PC-9 (cell line): Measurements from ENCODE around the gene MAGI3. TPM values are rescaled to one million over a fixed set of nuclear protein-coding genes. Genes with fewer than 3 reads are reported as not detected.

Source experiments
- BruUV-seq: library from RNA; stranded (reverse); fragments of 400-500 nt; replicated peaks from 2 replicates; lab custom pipeline; 2021; lab: Mats Ljungman, UMichigan
- CTCF ChIA-PET: fragments of 300-600 bp; sonication (Branson Sonifier 250); formaldehyde crosslinking; loops from one replicate; lab custom pipeline; 2022; ENCODE audit warnings: antibody characterized with exemption; lab: Charles Lee
- POLR2A ChIA-PET: fragments of 300-600 bp; sonication (Branson Sonifier 250); formaldehyde crosslinking; loops from one replicate; lab custom pipeline; 2022; ENCODE audit warnings: antibody characterized with exemption; ENCODE audit not compliant: unreplicated experiment; lab: Charles Lee
- DNase-seq, 2 experiments: peaks; one replicate each; pipeline versions ENCODE4 v3.0.0 to v3.0.0-alpha.2; 2015 to 2022; ENCODE audit warnings: mixed read lengths in 1 of 2
- H2AFZ ChIP-seq: fragments of 200-600 bp; sonication (generic); 2 replicates; pipeline ENCODE4 v1.8.1; 2017; ENCODE audit warnings: antibody characterized with exemption
- H3F3A ChIP-seq: fragments of 200-600 bp; sonication (generic); 2 replicates; pipeline ENCODE4 v1.8.1; 2017; ENCODE audit warnings: antibody characterized with exemption, mild to moderate bottlenecking, low read depth; ENCODE audit not compliant: insufficient read depth
- H3K27ac ChIP-seq: fragments of 200-600 bp; sonication (generic); 2 replicates; pipeline ENCODE4 v1.6.1; 2016; ENCODE audit warnings: mixed run types
- H3K27me3 ChIP-seq: fragments of 200-600 bp; sonication (generic); 2 replicates; pipeline ENCODE4 v1.6.1; 2016; ENCODE audit warnings: low read depth, mixed run types; ENCODE audit not compliant: insufficient read depth
- H3K36me3 ChIP-seq: fragments of 200-600 bp; sonication (generic); 2 replicates; pipeline ENCODE4 v1.6.1; 2016; ENCODE audit warnings: low read depth, mixed run types
- H3K4me1 ChIP-seq: fragments of 200-600 bp; sonication (generic); replicated peaks from 2 replicates; pipeline ENCODE4 v1.6.1; 2016; ENCODE audit warnings: mixed run types; ENCODE audit not compliant: insufficient read depth
- H3K4me2 ChIP-seq: fragments of 200-600 bp; sonication (generic); 2 replicates; pipeline ENCODE4 v1.6.1; 2017; ENCODE audit warnings: mixed run types
- H3K4me3 ChIP-seq: fragments of 200-600 bp; sonication (generic); 2 replicates; pipeline ENCODE4 v1.6.1; 2016; ENCODE audit warnings: mixed run types
- H3K79me2 ChIP-seq: fragments of 200-600 bp; sonication (generic); 2 replicates; pipeline ENCODE4 v1.6.1; 2017; ENCODE audit warnings: low read depth, mixed run types
- H3K9me2 ChIP-seq: fragments of 200-600 bp; sonication (generic); 2 replicates; pipeline ENCODE4 v1.8.1; 2017; ENCODE audit warnings: mild to moderate bottlenecking; ENCODE audit not compliant: insufficient read depth
- H3K9me3 ChIP-seq: fragments of 200-600 bp; sonication (generic); 2 replicates; pipeline ENCODE4 v1.8.1; 2016; ENCODE audit warnings: low read depth; ENCODE audit not compliant: insufficient read depth
- H4K20me1 ChIP-seq: fragments of 200-600 bp; sonication (generic); 2 replicates; pipeline ENCODE4 v1.8.1; 2017; ENCODE audit not compliant: insufficient read depth
- EZH2 ChIP-seq: fragments of 200-600 bp; sonication (generic); IDR thresholded peaks from 2 replicates; pipeline ENCODE4 v1.8.0; 2017; ENCODE audit warnings: antibody characterized with exemption, low read depth
- intact Hi-C: fragments of 100-400 bp; cut with micrococcal nuclease; formaldehyde crosslinking; loops from one replicate; pipeline ENCODE4 v1.10.0; 2022; ENCODE audit not compliant: unreplicated experiment
- total RNA-seq: library from RNA; stranded (reverse); gene quantifications from 2 replicates; pipeline ENCODE4 v1.2.3, GENCODE V29; 2021
- TF ChIP-seq, protein P1 (sequence below): fragments of 200-600 bp; sonication (generic); conservative IDR thresholded peaks from 2 replicates; pipeline ENCODE4 v1.6.1; 2017; ENCODE audit warnings: mixed run types, antibody characterized with exemption, mild to moderate bottlenecking, moderate library complexity

Gene MAGI3
- total RNA-seq, 1 experiment from 2014 or later, result 17.3 TPM

DNA sequence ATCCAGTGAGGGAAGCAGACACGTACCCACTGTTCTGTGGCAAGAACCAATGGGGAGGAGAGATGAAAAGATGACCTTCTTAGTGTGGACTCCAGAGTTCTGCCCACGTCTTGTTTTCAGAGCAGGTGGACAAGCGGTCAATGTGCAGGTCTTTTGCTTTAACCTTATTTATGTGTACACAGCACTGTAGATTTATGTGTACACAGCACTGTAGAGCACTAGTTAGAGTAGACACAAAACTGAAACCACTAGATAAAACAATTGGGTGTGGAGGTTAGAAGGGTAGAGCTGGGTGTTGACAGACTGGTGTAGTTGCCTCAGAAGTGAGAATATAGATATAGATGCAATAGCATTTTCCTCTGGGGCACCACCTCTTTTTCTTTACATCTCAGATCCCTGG is 150.0 kb downstream of the MAGI3 start:
- DNase-seq, result peak in 1 of 2 experiments; percentile 22
- Histone ChIP-seq H3K9me3 (no peaks in the 10 kb centered on the region), H3K27ac (no peak overlapping the region), H3F3A (no peaks in the 10 kb centered on the region), H4K20me1 (no peaks in the 10 kb centered on the region), H3K27me3 (no peaks in the 10 kb centered on the region), H2AFZ (no peak overlapping the region), H3K4me1 (no peaks in the 10 kb centered on the region), H3K36me3 (0 out of 2 replicates have a peak, but pooled peaks cover 3% of the 10 kb centered on the region), H3K4me3 (no peak overlapping the region), H3K79me2 (no peaks in the 10 kb centered on the region; the same call in 1 of the 2 replicates), H3K4me2 (no peak overlapping the region), H3K9me2 (no peaks in the 10 kb centered on the region)
- BruUV-seq, result no TSS peak
- CTCF ChIA-PET, result no interaction called here
- TF ChIP-seq EZH2, result no peak
- TF ChIP-seq, protein P1, sequence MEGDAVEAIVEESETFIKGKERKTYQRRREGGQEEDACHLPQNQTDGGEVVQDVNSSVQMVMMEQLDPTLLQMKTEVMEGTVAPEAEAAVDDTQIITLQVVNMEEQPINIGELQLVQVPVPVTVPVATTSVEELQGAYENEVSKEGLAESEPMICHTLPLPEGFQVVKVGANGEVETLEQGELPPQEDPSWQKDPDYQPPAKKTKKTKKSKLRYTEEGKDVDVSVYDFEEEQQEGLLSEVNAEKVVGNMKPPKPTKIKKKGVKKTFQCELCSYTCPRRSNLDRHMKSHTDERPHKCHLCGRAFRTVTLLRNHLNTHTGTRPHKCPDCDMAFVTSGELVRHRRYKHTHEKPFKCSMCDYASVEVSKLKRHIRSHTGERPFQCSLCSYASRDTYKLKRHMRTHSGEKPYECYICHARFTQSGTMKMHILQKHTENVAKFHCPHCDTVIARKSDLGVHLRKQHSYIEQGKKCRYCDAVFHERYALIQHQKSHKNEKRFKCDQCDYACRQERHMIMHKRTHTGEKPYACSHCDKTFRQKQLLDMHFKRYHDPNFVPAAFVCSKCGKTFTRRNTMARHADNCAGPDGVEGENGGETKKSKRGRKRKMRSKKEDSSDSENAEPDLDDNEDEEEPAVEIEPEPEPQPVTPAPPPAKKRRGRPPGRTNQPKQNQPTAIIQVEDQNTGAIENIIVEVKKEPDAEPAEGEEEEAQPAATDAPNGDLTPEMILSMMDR, result no peak
- POLR2A ChIA-PET, result no interaction called here
- intact Hi-C loops, result no loop called here

DNA sequence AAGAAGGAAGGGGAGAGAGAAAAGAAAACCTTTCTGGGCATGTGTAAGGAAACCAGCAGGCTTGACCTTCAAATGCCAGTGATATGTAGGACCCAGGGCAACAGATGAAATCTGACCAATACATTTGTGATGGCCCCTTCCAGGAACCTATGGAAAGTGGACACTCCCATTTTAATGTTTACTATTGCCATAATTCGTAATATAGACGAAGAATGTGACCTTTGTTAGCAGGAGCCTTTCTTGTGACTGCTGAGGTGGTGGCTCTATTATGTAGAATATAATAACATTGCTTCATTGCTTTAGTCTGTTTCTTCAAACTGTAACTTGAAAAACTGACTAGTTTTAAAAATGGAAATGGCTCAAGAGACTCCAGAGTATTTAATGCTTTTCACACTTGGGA is 150.8 kb downstream of the MAGI3 start:
- no peaks in the 10 kb centered on the region for H4K20me1 ChIP-seq
- H3K4me1 ChIP-seq, result no peaks in the 10 kb centered on the region
- H3F3A ChIP-seq, result no peaks in the 10 kb centered on the region
- no peaks in the 10 kb centered on the region for H3K27me3 ChIP-seq
- H2AFZ ChIP-seq, result no peak overlapping the region
- H3K79me2 ChIP-seq, result no peaks in the 10 kb centered on the region; the same call in 1 of the 2 replicates
- H3K36me3 ChIP-seq, result 0 out of 2 replicates have a peak, but pooled peaks cover 3% of the 10 kb centered on the region
- H3K4me3 ChIP-seq, result no peak overlapping the region
- H3K4me2 ChIP-seq, result no peak overlapping the region
- BruUV-seq, result no TSS peak
- TF ChIP-seq, protein P1, result no peak
- TF ChIP-seq EZH2, result no peak
- ChIA-PET POLR2A (no interaction called here), CTCF (no interaction called here)
- H3K9me2 ChIP-seq, result no peaks in the 10 kb centered on the region
- H3K27ac ChIP-seq, result no peak overlapping the region
- DNase-seq, result peak in 1 of 2 experiments; percentile 17
- intact Hi-C loops, result no loop called here
- H3K9me3 ChIP-seq, result no peaks in the 10 kb centered on the region

DNA sequence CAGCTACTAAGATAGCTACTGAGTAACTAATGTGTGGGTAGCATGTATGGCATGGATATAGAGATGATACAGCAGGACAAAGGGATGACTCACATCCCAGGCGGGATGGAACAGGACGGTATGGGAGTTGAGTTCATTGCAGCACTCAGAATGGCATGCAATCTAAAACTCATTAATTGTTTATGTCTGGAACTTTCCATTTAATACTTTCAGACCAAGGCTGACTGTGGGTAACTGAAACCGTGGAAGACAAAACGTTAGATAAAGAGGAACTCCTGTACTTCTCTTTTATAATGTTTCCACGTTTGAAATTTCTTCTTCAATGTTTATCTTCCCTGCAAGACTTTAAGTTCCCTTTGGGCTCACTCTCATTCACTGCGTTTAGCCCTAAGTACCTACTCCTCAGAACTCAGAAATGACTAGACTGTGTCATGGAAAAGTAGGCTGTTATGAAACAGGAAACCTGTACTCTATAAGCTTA is 151.9 kb downstream of the MAGI3 start:
- Histone ChIP-seq H2AFZ (no peak overlapping the region), H3K4me2 (no peak overlapping the region), H3K27ac (no peak overlapping the region), H3K27me3 (no peaks in the 10 kb centered on the region), H3K9me3 (no peaks in the 10 kb centered on the region), H3K4me1 (no peaks in the 10 kb centered on the region), H3K9me2 (no peaks in the 10 kb centered on the region), H3K36me3 (no peaks in the 10 kb centered on the region), H3F3A (no peaks in the 10 kb centered on the region), H4K20me1 (no peaks in the 10 kb centered on the region), H3K79me2 (no peaks in the 10 kb centered on the region; the same call in 1 of the 2 replicates), H3K4me3 (no peak overlapping the region)
- POLR2A ChIA-PET, result no interaction called here
- intact Hi-C loops, result no loop called here
- DNase-seq, result no peak
- TF ChIP-seq, protein P1, result no peak
- TF ChIP-seq EZH2, result no peak
- BruUV-seq, result no TSS peak
- CTCF ChIA-PET, result no interaction called here
